Measurements from ENCODE around the gene VNN1.
"Not testable (repeated sequence)": the region's sequence is repeated elsewhere in the genome, so short reads cannot be mapped to it uniquely, and the experiment has no call there.

Gene VNN1

DNA sequence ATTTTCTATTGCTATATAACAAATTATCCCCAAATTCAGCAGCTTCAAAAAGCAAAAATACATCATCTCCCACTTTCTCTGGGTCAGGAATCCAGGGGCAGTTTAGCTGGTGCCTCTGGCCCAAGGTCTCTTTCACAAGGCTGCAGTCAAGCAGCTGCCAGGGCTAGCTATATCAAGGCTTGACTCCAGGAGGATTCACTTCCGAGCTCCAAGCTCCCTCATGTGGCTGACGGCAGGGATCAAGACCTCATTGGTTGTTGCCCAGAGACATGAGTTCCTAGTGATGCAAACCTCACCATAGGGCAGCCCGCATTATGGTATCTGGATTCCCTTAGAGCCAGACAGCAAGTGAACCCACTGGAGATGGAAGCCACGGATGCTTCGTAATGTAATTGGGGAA lies 1.3 kb upstream of the VNN1 start:
- no peak overlapping the region for H3K4me3 ChIP-seq (ENCODE audit: low read depth, low read length)
- TF ChIP-seq, protein P1, sequence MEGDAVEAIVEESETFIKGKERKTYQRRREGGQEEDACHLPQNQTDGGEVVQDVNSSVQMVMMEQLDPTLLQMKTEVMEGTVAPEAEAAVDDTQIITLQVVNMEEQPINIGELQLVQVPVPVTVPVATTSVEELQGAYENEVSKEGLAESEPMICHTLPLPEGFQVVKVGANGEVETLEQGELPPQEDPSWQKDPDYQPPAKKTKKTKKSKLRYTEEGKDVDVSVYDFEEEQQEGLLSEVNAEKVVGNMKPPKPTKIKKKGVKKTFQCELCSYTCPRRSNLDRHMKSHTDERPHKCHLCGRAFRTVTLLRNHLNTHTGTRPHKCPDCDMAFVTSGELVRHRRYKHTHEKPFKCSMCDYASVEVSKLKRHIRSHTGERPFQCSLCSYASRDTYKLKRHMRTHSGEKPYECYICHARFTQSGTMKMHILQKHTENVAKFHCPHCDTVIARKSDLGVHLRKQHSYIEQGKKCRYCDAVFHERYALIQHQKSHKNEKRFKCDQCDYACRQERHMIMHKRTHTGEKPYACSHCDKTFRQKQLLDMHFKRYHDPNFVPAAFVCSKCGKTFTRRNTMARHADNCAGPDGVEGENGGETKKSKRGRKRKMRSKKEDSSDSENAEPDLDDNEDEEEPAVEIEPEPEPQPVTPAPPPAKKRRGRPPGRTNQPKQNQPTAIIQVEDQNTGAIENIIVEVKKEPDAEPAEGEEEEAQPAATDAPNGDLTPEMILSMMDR (IDR thresholded peaks at IDR 0.05; ENCODE audit: borderline replicate concordance, insufficient read depth, low read depth, low read length): no peak

DNA sequence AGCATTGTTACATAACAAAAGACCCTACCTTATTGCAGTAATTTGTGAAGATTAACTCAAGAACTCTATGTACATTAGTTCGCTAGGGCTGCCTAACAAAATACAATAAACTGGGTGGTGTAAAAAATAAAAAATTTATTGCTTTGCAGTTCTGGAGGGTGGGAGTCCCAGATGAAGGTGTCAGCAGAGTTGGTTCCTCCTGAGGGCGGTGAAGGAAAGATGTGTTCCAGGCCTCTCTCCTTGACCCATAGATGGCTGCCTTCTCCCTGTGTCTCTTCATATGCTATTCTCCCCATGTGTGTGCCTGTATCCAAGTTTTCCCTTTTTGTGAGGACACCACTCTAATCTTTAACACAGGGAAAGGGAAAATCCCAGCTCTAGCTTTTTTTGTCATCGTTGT lies 305 bp upstream of the VNN1 start:
- no peak overlapping the region for H3K4me3 ChIP-seq (ENCODE audit: low read depth, low read length)
- TF ChIP-seq, protein P1 (IDR thresholded peaks at IDR 0.05; ENCODE audit: borderline replicate concordance, insufficient read depth, low read depth, low read length): no peak

DNA sequence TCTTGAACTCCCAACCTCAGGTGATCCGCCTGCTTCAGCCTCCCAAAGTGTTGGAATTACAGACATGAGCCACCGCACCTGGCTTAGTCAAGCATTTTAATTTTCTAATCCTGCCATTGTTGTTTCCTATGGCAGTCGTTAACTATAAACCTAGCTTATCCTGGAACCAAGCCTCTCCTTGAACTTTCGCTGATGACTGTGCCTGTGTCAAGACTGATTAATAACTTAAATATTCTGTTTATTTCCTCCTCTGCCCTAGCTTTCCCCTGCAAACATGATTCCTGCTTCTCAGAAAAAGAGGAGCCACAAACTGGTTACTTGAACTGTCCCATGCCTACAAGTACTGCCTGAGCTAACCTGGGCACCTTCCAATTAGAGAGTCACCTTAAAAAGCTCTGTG lies 1.5 kb downstream of the VNN1 start:
- no peak overlapping the region for H3K4me3 ChIP-seq (ENCODE audit: low read depth, low read length)
- TF ChIP-seq, protein P1 (IDR thresholded peaks at IDR 0.05; ENCODE audit: borderline replicate concordance, insufficient read depth, low read depth, low read length): no peak

DNA sequence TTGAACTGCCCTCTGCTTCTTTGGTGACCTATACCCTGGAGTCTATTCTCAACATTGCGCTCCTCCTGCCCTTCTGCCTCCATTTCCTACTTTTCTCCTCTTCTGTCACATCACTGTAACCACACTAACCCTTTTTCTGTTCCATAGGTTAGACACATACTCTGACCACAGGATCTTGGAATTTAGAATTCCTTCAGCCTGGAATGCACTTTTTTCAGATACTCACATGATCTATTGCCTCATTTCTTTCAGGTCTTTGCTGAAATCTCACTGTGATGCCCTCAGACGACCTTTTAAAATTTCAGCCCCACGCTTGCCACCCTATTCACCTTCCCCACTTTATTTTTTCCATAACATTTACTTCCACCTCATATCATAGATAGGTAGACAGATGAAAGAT lies 5.1 kb downstream of the VNN1 start:
- no peak overlapping the region for H3K4me3 ChIP-seq (ENCODE audit: low read depth, low read length)
- TF ChIP-seq, protein P1 (IDR thresholded peaks at IDR 0.05; ENCODE audit: borderline replicate concordance, insufficient read depth, low read depth, low read length): no peak

DNA sequence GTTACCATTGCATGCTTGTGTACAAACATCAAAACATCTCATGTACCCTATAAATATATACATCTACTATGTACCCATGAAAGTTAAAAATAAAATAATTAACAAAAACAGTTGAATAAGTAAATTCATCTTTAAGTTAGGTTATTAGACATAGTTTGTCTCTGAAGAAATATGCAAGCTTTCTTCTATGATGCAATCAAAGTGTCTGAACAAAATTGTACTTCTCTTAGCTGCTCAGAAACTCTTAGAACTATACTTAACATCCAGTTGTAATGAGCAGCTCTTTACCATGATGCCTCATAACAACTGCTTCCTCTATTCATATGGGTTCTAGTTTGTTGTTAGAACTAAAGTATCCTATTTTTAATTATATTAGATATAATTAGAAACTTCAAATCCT lies 5.9 kb downstream of the VNN1 start:
- TF ChIP-seq, protein P1 (IDR thresholded peaks at IDR 0.05; ENCODE audit: borderline replicate concordance, insufficient read depth, low read depth, low read length): no peak
- no peak overlapping the region for H3K4me3 ChIP-seq (ENCODE audit: low read depth, low read length)

DNA sequence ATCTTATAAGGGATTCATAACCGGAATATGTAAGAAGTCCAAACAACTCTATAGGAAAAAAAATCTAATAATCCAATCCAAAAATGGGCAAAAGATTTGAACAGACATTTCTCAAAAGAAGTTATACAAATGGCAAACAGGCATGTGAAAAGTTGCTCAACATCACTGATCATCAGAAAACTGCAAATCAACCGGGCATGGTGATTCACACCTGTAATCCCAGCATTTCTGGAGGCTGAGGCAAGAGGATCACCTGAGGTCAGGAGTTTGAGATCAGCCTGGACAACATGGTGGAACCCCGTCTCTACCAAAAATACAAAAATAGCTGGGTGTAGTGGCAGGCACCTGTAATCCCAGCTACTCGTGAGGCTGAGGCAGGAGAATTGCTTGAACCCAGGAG lies 7.1 kb downstream of the VNN1 start:
- H3K4me3 ChIP-seq (ENCODE audit: low read depth, low read length): not testable (repeated sequence)

DNA sequence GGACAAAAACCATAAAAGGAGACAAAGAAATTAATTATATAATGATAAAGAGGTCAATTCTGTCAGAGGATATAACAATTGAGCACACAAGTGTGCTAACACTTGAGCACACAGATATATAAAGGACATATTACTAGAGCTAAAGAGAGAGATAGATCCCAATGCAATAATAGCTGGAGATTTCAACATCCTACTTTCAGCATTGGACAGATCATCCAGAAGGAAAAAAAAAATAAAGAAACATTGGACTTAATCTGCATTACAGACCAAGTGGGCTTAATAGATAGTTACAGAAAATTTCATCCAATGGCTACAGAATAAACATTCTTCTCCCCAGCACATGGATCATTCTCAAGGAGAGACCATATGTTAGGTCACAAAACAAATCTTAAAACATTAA lies 9.9 kb downstream of the VNN1 start:
- H3K4me3 ChIP-seq (ENCODE audit: low read depth, low read length): no peak overlapping the region
- TF ChIP-seq, protein P1 (IDR thresholded peaks at IDR 0.05; ENCODE audit: borderline replicate concordance, insufficient read depth, low read depth, low read length): no peak

DNA sequence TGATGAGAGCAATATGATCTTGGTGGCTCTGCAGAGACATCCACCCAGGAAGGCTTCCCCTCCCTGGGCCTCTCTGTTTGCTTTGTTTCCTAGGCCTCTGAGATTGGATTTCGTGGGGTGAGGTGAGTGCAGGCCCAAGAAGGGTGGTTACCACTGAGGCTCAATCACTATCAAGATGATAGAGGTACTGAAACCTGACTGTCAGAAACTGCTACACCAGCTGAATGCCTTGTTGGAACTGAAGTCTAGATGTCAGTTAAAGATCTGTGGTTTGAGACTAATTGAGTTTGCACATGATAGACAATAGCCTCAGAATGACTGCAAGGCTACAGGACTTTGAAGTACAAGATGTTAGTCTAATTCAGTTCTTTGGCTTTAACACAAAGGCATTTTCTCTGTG lies 15.2 kb downstream of the VNN1 start:
- H3K4me3 ChIP-seq (ENCODE audit: low read depth, low read length): no peak overlapping the region
- TF ChIP-seq, protein P1 (IDR thresholded peaks at IDR 0.05; ENCODE audit: borderline replicate concordance, insufficient read depth, low read depth, low read length): no peak

Measured in GM12875 (cell line).